GM18526 (cell line): ENCODE results near the gene AK8.

Experiments
- POLR2A ChIP-seq: IDR thresholded peaks from 3 replicates; pipeline ENCODE4 v1.6.1; 2011; ENCODE audit not compliant: insufficient read length; ENCODE audit errors: extremely low read depth

AK8 gene

DNA sequence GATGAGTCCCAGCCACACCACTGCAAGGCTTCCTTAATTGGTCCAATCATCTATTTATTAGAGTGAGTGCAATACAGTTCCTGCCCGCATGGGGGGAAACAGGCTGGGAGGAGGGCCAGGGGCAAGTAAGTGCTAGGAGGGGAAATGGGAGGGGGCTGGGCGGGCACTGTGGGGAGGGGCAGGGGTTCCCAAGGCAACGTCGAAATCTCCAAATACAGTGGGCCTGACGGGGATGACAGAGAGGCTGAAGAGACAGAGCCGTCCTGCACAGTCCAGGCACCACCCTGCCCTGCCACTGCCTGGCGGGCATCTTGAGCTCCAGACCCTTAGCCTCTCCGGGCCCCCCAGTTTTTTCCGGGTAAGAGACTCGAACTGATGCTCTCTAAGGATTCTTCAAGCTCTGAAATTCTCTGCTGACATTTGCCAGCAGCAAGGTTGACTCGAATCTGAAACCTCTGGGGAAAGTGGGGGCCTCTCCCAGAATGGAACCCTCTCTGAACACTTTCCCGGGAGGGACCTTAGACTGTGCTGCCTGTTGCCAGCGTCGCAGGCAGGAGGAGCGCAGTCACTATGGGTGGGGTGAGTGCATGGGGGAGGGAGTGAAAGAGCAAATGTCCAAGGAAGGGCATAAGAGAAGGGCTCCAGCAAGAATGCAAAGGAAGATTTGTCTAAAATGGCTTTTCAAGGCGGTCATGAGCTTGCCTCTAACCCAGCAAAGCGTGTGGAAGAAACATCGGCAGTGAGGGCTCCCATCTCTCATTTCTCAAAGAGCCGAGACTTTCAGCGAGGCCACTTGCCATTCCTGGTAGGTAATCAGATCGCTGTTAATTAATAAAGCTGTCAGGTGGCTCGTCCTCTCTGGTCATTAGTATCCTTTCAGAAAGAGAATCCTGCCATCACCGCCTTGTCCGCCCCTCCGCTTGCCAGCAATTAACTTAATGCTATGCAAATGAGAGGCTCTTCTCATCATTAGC, 108.9 kb downstream of the AK8 start:
- TF ChIP-seq POLR2A = peak; percentile 47

DNA sequence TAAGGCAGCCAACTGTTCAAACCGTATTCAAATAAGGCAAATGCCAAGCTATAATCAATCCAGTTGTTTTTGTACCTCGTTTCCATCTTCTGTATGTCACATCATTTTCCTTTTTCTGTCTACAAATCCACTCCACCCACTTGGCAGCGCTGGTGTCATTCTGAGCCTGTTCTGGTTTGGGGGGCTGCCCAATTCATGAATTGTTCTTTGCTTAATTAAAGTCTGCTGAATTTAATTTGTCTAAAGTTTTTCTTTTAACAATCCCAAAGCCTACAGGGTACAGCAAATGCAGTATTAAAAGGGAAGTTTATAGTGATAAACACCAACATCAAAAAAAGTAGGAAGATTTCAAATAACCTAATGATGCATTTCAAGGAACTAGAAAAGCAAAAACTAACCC, 114.5 kb downstream of the AK8 start:
- no peak for TF ChIP-seq POLR2A

DNA sequence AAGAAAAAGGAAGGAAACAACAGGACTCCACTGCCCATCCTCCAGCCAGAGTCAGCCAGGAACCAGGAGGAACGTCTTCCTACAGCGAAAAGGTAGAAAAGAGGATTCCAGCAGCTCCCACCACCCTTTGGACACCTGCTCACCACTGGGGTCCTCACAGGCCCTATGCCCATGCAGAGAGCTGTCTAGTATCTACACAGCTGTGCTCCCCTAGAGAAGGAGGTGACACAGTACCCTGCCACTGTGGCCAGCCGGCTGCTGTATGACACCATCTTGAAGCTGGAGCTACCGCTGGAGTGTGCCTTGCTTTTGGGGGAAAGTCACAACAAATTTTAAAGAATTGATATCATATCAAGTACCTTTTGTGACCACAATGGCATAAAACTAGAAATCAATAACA, 115.2 kb downstream of the AK8 start:
- TF ChIP-seq POLR2A = no peak

DNA sequence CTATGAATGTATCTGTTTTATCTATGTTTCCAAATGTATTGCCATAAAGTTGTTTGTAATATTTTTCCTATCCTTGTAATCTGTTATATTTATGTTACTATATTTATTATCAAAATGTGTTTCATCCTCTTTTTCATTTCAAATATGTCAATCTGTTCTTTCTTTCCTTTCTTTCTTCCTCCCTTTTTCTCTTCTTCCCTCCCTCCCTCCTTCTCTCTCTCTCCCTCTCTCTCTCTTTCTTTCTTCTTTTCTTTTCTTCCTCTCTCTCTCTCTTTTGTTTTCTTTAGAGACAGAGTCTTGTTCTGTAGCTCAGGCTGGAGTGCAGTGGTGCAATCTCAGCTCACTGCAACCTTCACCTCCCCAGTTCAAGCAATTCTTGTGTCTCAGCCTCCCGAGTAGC, 116.5 kb downstream of the AK8 start:
- TF ChIP-seq POLR2A = no peak

DNA sequence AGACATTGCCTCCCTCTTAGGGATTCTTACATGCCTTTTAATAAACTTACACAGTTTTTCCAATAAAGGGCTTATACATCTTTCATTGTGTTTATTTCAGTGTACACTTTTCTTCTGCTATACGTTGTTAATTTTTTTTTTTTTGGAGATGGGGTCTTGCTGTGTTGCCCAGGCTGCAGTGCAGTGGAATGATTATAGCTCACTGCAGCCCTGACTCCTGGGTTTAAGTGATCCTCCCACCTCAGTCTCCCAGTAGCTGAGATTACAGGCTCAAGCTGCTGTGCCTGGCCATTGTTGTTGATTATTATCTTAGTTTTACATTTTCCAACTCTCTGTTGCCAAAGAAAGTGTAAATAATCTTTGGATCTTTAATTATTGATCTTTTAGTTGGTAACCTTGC, 118.0 kb downstream of the AK8 start:
- no peak for TF ChIP-seq POLR2A

DNA sequence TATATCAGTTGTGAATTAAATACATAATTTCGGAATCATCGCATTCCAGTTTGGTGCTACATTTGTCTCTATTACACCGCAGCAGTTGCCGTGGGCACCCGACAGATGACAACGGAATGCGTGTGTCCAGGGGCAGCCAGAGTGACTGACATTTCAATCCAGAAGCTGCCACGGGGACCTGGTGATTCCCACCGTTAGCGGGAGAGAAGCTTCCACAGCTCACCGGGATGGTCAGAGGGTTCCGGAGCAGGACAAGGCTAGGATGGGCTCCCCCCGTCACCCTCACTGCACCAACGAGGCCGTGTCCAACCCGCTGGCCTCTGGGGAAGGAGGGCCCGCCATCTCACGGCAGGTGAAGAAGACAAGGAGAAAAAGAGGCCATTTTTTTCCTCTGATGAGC, 121.1 kb downstream of the AK8 start:
- TF ChIP-seq POLR2A = no peak

DNA sequence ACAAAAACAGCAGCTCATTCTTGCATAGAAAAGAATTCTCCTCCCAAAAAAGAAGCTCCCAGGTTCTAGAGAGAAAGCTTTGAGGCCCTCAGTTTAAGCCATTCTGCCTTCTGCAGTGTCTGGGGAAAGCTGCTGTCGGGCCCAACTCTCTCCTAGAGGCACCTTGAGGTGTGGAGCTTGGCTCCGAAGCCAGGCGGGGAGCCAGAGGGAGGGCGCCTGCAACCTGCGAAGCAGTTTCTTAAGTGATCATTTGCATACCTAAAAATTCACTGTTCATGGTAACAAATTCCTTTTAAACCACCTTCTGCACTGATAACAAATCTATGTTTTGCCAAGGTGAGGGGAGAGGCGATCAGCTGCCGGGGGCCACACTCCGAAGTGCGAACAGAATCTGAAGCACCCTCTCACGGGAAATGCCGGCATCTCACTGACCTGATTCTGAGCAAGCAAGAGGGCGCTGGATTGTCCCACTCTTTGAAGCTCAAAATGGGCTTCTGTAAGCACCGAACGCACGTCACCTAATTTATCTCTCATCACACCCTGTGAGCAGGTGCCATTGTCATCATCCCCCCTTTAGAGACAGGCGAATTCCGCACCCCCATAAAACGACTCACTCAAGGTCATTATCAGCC, 121.8 kb downstream of the AK8 start:
- no peak for TF ChIP-seq POLR2A

DNA sequence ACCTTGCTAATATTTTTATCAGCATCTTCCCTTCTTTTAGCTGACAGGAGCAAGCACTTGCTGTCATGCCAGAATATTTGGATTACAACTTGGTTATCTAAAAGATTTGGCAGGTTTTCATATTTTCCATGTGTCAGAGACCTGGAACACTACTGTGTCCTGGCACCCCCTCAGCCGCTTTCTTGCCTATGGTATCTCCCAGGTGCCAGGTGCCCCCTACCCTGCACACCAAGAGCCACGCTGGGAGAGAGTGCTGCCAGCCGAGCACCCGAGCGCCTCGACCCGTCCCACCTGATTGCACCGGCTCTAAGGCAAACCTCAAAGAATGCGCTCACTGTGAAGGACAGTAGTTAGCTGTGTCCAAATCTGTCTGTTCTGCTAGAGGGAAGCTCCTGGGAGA, 123.0 kb downstream of the AK8 start:
- no peak for TF ChIP-seq POLR2A

DNA sequence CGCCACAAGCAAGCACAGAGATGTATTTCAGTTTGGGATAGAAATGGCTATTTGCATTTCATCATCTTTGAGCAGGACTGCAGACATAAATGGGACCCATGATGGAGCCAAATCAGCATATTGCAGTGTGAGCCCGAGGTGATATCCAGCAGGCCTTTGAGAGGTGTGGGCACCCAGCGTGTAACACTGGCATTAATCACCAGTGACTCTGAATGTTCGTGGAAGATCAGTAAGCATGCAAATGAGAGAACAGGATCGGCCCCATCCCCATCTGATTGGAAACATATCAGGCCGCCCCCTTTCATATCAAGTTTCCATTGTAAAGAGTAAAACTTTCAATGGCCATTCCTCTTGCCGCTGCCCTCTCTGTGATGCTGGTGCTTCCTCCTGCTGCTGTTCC, 123.8 kb downstream of the AK8 start:
- TF ChIP-seq POLR2A = no peak

DNA sequence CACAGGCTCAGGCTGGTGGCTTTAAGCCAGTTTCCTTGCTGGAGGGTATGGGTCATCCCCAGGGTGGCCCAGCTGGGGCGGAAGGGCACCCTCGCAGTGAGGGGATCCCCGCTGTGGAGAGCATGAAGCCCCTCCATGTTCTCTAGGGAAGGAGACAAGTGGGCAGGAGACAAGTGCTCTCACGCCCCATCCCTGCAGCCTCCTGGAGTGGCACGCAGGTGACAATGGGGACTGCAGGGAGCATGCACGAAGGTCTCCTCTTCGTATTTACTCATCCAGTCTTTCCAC, 124.5 kb downstream of the AK8 start:
- no peak for TF ChIP-seq POLR2A

DNA sequence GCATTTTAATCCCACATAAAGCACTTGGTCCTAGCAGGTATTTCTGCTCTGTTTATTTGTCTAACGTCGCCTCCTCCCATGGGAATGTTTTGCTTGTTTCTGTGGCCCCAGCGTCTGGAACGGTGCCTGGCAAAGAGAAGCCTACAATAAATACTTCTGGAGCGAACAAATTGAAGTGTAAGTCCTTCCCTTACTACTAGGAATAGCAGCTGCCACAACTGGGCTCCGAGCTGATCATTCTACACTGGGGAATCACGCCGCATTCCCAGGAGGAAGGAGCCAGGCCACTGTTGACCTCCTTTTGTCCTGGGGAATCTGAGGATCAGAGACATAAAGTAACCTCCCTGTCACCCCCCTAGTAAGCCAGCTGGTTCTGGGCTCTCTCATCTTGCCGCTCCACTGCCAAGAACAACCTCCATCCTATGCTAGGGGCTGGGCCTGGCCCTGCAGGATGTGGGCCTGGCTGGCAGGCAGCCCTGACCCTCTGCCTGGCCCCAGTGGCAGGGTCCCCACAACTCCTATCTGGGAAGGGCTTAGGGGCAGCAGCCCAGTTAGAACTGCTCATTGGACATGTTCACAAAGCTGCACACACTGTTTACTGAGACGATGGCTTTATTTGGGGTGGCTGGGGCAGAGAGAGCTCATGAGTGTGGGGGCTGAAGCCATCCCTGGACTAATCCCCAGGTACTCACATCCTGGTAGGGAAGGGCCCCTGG, 125.0 kb downstream of the AK8 start:
- no peak for TF ChIP-seq POLR2A

DNA sequence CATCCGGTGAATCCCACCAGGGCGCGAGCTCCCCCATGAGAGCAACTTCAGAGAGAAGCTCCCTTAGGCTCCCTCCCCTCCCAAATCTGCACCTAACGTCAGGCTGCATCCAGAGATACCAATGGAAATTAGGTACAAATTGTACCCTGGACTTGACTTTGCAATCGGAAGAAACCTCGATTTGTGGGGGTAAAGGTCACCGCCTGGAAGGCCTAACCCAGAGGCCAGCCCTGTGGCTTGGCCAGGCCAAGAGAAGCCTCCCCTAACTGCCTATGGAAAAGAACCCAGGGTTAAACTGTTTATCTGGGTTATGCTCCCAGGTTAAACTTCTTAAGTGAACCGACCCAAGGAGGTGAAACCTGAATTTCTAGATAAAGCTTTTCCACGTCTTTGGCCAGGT, 127.4 kb downstream of the AK8 start:
- no peak for TF ChIP-seq POLR2A

DNA sequence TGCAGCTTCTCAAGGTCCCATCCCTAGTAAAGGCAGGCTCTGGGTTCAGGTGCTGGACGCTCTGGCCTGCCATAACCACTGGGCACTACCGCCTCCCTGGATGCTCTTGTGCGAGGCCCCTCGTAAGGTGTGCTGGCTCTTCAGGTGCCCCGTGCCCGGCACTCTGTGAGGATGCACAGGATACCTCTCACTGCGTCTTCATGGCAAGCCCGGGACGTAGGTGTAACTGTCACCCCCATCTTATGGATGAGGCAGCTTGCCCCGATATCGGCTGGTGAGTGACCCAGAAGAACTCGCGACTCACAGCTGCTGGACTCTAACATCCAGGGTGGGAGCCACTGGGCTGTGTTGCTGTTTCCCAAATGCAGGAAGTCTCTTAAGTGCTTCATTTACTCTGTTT, 128.8 kb downstream of the AK8 start:
- no peak for TF ChIP-seq POLR2A

DNA sequence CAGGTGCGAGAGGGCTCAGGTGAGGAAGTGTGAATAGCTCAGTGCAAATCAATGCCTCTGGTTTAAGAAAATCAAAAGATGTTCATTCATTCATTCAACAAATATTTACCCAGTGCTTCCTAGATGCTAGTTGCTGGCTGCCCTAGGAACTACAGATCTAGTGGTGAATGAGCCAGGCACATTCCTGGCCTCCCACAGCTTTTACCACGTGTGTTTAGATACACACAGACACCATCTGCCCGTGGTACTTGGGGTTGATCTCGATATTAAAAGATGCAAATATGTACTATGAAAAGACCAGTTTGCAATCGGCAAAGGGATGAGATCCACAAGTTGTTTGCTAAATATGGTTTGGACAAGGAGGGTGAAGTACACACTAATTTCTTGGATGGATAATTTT, 129.6 kb downstream of the AK8 start:
- TF ChIP-seq POLR2A = no peak

DNA sequence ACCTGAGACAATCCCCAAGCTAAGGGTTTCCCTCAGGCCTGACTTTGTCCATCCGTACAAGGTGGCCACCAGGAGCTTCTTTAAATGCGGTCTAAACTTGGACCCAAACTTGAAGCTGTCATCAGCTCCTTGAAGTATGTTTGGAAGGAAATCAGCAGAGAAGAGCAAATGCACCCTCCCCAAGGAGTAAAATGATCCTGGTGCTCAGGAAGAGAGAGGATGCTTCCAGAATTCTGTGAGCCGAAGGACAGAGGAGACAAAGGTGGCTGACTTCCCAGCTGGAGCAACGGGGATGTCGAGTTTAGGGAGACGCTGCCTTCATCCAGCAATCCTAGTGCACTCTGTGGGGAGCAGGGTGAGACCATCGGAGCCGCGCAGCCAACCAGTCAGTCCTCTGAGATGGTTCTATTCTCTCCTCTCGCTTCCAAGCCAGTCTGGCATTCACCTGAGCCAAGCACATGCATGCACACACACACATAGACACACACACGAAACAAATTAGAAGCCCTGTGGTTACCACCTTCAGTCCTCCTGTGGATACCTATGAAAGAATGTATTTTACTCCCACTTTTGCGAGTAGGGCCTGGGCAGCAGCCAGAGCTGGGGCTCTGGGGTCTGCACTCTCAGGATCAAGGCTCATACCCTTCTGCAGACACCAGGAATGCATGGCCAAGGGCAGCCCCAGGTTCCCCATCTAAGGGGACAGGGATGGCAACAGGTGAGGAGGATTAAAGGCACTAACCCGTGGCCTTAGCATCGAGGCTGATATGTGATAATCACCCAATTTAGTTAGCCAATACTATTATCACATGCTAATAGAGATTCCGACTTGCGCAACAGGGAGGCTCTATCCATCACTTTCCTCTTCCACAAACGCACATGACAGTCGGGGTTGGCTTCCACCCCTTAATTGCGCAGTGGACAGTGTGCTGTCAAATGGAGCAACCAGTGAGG, 132.1 kb downstream of the AK8 start:
- TF ChIP-seq POLR2A = no peak
